GM21526 (cell line): ENCODE data around the gene NT5DC1.
A peak's percentile ranks its signal among the peaks of the same experiment; 100 is the strongest.
"Not testable (repeated sequence)": the region's sequence is repeated elsewhere in the genome, so short reads cannot be mapped to it uniquely, and the experiment has no call there.

Experiments
- ATAC-seq: cut with Tn5 transposase; IDR thresholded peaks from one replicate; pipeline ENCODE4 v1.9.1; 2021; ENCODE audit warnings: moderate library complexity; ENCODE audit not compliant: unreplicated experiment, low FRiP score

Gene NT5DC1

DNA sequence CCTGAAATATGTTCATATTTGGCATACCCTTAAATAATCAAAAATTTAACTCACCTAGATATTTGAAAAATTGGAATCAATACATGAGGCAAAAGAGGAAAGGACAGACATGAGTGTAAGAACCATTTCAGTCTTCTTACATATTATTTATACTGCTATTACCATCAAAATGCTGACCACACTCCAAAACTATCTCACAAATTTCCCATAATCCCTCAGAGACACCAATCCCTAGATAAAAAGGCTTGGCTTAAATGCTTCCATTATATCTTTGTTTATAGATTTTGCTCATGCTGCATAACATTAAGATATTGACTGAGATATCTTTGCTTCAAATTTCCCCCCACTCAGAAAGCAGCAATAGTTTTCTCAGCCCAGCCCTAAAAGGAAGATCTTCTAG lies 11.7 kb upstream of the NT5DC1 start:
- ATAC-seq = no peak

DNA sequence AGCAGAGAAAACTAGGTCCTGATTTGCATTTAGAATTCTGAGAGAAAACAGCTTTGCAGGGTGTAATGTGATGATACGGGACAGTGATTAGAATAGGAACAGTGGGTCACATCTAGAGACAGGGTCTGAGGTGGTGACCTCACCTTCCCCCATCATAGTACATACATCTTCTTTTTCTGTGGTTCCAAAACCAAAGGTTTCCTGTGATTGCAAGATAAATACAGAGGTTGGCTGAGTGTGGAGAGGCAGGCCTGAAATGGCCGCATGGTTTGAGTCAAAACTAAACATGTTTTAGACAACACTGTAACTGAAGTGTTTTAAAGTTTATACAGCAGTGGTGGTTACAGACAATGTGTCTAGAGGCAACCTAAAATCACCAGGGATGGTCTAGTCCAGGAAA lies 10.4 kb upstream of the NT5DC1 start:
- peak; percentile 55 for ATAC-seq

DNA sequence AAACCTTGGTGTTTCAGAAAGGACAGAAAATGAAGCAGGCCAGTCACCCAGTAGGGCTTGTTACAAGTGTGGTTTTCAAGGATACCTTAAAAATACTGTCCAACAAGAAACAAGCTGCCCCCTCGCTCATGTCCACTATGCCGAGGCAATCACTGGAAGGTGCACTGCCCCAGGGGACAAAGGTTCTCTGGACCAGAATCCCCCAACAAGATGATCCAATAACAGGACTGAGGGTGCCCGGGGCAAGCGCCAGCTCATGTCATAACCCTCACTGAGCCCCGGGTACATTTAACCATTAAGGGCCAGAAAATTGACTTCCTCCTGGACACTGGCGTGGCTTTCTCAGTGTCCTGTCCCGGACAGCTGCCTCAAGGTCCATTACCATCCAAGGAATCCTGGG lies 6.6 kb upstream of the NT5DC1 start:
- no peak for ATAC-seq

DNA sequence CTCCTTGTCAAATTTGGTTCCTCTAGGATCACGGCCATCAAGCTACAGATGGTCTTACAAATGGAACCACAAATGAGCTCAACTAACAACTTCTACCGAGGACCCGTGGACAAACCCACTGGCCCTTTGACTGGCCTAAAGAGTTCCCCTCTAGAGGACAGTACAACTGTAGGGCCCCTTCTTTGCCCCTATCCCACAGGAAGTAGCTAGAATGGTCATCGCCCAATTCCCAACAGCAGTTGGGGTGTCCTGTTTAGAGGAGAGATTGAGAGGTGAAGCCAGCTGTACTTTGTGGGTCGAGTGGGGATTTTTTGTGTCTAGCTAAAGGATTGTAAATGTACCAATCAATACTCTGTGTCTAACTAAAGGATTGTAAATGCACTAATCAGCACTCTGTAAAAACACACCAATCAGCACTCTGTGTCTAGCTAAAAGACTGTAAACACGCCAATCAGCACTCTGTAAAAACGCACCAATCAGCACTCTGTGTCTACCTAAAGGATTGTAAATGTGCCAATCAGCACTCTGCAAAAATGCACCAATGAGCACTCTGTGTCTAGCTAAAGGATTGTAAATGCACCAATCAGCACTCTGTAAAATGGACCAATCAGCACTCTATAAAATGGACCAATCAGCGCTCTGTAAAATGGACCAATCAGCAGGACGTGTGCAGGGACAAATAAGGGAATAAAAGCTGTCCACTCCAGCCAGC lies 4.4 kb upstream of the NT5DC1 start:
- not testable (repeated sequence) for ATAC-seq

DNA sequence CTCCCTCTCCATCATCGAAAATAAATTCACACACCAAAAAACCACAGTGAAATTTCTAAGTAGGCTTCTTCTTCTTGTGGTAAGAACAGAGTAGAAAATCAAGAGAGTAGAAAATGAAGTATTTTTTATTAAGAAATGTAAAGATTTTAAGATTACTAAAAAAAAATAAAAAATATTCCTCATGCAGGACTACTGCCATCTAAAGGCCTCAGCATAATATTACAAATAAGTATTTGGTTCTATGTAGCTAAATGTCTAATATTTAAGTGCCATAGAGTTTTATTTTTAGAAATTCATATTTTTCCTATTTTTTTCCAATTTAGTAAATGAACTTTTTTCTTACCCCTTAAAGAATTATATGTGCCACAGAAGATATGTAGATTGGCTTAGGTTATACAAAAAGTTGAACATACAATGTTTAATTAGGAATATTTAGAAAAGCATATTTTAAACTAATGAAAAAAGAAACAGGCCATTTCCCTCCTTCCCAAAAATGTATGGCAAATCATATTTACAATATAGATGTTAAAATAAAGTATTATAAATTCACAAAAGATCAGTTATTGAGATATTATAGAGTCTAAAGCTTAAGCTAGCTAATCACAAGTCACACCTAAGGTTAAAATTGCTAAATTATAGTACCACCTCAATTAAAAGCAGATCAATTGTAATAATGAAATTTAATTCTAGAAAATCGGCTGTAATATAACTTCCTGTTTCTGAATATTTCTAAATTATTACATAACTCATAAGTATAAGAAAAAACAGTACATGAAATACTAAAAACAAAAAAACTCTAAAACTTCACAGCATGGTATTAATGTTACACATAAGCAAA lies 3.5 kb upstream of the NT5DC1 start:
- no peak for ATAC-seq

DNA sequence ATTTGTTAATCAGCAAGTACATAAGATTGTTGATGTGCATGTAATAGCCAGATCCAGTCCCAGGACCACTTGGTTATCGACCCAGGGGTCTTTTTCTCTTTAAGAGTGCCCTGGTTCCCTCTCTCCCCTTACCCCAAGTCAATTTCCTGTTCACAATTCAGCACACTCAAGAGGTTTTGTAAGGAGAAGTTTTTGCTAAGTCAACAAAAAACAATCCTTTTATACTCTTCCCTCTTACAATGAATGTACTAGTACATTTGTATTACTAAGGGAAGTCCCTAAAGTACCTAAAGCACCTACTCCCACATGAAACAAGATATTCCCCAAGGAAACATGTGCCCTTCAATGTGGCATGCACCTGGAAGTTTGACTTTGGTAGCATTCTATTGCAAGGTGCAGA lies 1.6 kb upstream of the NT5DC1 start:
- ATAC-seq = no peak

DNA sequence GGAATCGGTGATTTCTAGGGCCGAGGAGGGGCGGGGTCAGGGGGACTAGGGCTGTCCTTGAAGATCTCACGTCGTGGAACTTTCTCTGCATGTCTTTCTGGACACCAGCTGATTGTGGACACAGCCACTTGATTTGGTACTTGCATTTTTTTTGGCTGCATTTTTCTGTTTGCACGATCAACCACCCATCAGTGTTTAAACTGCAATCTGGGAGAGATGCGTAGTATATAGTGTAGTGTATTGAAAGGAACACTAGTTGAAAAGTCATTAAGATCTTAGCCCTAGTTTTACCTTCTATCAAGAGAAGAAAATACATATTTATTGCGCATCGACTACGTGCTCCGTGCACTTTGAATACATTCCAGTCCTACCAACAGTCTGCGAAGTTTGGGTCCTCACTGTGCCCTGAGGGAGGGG lies 657 bp downstream of the NT5DC1 start:
- no peak for ATAC-seq

DNA sequence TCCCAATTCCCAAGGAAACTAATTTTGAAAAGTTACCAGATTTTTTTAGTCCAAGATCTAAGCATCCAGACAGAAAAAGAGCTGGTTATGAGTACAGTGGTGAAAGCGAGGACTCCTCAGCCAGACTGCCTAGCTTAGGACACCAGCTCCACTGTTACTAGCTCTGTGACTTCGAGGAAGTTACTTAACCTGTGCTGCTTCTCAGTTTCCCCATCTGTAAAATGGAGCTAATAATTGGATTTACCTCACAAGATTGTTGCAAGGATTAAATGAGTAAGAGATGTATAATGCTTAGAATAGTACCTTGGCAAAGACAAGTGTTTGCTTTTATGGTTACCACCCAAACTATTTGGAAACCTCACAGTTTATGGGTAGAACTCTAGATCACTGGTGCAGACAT lies 1.1 kb downstream of the NT5DC1 start:
- ATAC-seq = no peak

DNA sequence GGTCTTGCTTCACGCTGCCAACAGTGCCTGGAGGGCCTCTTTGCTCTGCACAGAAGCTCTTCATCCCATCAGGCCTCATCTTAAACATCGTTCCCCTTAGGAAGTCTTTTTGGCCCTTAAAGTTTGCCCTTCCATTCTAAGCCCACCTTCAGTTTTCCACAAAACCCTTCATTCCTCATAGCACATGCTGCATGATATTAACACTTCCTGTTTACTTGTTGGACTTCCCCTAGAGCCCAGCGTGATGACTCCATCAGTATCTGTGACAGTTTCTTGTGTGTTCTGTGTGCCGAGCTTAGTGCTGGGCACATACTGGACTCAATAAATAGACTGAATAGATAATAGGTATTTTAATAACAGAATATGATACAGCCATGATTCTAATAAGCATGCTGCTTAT lies 2.2 kb downstream of the NT5DC1 start:
- ATAC-seq = no peak

DNA sequence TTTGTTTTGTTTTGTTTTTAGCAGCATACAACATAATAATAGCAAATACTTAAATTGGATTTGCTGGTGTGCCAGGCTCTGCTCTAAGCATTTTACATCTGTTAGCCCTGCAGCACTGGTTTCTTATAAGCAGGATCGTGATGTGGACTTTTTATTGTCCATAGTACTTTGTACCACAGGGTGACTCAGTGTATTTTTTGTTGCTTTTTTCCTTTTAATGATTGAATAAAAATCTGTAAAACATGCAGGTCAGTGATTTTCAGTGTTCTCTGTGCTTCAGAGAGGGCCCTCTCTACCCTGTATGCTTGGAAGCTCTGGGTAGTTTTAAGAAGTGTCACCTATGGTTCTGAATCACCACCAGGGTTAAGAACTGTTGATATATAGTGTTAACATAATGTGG lies 4.0 kb downstream of the NT5DC1 start:
- no peak for ATAC-seq

DNA sequence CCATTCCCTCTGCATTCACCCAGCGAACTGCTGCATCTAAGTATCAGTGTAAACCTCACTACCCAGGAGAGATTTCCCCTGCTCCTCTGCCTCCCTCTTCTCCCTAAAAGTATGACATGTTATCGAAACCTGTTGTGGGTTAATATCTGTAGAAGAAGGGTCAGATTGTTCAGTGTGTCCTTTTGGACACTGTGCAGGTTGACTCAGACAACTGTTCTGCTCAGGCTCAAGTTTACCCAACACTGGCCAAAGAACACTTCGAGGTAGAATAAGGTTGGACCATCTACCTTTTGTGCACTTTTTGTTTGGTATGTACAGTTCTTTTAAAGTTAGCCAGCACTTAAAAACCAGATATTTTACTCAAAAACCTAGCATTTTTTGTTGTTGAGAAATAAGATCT lies 4.6 kb downstream of the NT5DC1 start:
- ATAC-seq = no peak

DNA sequence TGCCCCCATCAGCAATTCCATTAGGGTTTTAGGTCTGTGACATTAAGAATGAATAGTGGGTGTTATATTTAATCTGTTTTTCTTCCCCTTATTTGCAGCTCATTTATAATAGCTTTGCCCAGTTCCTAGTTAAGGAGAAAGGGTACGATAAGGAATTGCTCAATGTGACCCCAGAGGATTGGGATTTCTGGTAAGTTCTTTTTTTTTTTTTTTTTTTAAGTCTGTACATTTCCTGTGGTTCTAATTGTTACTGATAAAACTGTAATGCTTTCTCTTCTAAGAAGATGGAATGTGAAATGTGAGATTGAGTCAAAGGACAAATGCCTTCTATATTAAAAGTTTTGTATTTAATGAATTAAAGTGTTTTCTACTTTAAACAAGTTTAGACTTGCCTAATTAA lies 5.5 kb downstream of the NT5DC1 start:
- ATAC-seq = no peak

DNA sequence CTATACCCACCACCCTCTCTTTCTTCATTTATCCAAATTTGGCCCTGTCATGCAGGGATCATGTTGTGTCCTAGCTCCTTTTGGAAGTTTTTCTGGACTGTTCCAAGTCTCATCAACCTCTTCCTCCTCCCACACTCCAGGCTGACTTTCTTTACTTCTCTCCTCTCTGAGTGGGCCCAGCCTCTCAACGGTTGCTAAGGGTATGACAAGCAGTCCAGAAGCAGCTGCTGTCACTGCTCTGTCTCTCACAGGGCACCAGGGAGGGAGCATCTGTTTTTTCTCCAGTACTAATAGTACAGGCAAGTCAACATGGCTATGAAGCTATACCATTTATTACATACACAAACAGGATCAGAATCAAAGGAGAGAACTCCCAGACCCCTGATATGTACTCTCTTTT lies 8.2 kb downstream of the NT5DC1 start:
- ATAC-seq = no peak

DNA sequence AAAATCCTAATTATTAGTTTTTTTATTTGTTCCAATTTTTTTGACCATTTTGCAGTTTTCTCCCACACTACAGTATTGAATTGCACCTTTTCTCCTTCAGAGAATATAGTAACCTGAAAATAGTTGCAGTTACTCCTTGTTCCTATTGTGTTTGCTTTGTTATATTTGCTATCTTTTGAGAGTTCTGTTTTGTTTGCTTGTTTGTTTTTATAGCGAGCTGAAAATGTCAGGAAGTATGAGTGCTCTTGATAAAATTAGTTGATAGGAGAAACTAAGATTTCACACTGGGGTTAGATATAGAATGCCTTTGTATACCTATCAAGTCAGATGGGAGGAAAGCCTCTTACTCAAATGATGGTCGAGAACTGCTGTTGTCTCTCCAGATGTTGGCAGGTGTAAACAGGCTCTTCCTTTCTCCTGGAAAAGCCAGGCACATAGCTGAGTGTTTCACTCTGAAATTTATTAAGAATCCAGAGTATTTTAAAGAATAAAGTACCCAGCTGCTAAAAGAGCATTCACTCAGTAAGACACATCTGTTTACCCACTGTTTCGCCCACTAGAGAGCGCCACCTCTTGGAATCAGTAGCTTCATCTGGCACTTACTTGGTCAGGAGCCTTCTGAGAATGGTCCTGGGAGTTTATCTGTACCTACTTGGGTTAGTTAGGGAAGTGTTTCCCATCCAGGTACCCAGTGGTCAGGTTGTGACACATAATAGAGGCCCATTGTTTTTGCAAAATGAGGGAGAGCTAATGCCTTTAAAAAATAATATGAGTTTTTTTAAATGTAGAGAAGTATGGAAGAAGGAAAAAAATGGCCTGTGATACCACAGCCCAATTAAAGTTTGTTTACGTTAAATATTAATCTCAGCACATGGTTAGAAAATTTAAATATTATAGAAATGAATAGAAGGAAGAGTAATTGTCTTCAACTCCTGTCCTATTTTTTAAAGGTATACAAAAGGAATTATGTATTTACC lies 11.2 kb downstream of the NT5DC1 start:
- peak; percentile 55 for ATAC-seq

DNA sequence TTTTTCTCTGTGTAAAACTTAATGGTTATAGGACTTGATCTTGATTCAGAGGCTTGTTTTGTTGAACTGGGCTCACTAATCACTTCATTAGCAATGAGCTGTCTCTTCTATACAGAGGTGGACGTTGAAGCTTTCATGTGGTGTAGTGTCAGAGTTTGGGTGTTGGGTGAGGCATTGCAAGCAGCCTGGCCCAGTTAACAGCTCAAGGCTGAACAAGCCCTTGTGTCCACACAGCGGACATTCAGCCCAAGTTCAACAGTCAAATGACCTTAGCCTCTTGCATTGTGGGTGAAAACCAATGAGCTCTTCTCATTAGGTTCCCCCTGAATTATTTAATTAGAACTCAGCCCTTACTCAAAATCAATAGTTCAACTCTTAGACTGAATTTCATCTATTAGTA lies 12.7 kb downstream of the NT5DC1 start:
- no peak for ATAC-seq

DNA sequence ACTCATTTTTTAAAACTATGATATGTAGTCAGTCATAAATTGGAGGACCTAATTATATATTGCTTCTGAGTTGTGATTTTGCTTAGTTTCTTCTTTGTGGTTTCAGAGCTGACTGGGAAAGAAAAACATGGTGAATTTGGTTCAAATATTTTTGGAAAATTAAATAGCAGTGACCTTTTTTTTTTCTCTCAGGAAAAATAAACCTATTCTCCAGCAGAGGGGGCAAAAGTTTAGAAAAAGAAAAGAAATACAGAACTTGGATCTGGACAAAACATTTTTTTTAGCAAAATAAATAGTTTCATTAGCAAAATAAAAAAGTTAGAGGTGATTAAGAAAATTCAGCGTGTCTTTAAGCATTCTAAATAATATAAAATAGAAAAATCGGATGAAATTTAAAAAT lies 15.1 kb downstream of the NT5DC1 start:
- no peak for ATAC-seq

DNA sequence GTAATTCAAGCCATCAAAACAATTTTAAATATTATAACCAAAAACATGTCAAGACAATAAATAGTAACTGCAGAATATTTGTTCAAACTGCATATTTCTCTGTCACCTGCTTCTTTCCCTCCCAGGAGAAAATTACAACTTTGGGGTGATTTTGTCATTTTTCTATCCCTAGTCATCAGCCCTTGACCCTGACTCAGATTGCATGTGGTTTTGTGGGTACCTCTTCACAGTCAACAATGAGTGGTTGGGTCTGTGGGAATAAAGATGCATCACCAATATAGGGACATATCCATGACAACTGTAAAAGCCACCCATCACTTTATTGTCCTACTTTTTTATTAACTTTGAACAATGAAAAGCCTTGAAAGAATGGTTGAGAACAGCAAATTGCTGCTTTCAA lies 18.0 kb downstream of the NT5DC1 start:
- ATAC-seq = no peak

DNA sequence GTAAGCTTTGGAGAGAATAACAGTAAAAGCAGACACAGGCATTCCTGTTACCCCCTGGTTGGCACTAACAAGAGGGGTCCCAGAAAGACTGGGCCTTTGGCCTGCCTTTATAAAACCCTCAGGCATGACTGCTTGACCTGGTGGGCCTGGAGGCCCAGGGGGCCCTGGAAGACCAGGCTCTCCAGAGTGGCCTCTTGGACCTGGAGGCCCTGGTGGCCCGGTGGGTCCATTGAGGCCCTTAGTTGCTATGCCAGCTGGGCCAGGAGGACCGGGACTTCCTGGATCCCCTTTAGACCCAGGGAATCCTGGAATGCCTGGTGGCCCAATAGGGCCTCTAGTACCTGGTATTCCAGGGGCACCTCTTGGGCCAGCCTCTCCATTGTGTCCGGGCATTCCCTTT lies 19.8 kb downstream of the NT5DC1 start:
- no peak for ATAC-seq

DNA sequence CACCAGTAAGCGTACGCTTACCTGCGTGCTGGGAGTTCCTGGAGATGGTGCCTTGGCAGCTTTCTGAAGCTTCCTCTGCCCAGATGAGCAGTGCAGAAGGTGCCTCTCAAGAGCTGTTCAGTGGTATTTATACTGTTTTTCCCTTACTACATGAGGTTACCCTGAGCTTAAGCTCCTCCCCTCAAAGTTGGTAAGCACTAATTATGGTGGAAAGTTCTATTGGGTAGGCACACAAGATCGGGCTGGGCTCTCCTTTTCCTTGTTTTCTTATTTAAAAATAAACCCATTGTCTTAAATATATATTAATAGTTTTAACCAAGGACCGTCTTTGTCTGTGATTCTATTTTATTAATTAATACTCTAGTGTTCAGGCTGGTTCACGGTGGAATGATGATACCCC lies 25.4 kb downstream of the NT5DC1 start, which contains the start of gene COL10A1:
Gene COL10A1, minus strand, starts transcription at position 101 of the 400 bp plus-strand sequence. CDS start 640 bp downstream, outside the sequence.
- ATAC-seq = no peak

DNA sequence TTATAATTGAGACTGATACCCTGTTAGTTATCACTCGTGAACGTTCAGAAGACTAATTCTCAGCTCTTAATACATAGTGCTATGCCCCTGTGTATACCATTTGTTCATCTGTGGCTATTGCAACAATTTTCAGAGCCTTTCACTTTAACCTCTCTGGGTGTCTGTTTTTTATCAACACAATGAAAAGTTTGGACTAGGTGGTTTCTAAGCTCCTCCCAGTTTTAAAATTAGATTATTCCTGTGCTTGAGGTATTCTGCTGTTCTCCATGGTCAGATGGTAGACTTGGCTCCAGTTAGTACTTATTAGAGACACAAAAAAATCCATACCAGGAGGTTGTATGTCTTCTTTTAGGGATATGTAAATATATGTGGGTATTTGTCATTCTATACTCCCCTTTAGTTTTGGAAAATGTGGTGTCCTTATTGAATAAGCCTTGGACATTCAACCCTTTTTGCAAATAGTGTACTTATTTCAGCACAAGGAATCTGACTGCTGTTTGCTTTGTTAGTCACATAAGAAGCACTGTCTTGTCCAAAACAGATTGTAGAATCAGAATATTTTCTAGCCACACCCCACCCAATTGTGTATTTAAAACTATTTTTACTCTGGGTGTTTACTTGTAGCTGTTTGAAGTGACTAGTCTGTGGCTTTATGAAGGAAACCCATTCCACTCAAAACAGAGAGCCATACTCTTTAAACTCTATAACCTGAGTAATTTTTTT lies 27.3 kb downstream of the NT5DC1 start:
- no peak for ATAC-seq
